ENCODE results near the gene VAV2. TPM values are rescaled to one million over a fixed set of nuclear protein-coding genes. Genes with fewer than 3 reads are reported as not detected.

Gene VAV2
- total and polyA plus RNA-seq, 9 of the 15 experiments (the other 6 are each of a cell fraction or from before 2014, with no cell fraction given): 0.01 to 2.7 (median 1.0) TPM; not detected in 1

DNA sequence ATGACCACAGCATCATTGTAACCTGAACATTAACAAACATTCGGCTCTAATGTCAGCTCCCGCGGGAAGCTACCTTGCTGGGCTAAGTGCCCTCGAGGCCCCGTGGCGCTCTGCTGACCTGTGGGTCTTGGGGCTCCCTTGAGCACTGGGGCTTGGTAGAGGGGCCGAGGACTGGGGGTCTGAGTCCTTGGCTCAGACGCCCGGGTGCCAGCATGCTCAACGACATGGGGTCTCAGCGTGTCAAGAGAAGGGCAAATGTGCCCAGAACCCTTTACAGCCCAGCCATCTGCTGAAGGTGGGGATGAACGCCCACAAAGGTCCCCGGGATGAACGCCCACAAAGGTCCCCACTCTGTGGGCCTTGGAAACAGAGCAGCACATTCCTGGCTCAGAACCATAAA lies 214.3 kb downstream of the VAV2 start (continued):
- TF ChIP-seq ZC3H4 (CRISPR knock-in tag; IDR thresholded peaks at IDR 0.05; ENCODE audit: borderline replicate concordance) (no peak), FOXK1 (CRISPR knock-in tag; IDR thresholded peaks at IDR 0.05; ENCODE audit: borderline replicate concordance) (no peak)

DNA sequence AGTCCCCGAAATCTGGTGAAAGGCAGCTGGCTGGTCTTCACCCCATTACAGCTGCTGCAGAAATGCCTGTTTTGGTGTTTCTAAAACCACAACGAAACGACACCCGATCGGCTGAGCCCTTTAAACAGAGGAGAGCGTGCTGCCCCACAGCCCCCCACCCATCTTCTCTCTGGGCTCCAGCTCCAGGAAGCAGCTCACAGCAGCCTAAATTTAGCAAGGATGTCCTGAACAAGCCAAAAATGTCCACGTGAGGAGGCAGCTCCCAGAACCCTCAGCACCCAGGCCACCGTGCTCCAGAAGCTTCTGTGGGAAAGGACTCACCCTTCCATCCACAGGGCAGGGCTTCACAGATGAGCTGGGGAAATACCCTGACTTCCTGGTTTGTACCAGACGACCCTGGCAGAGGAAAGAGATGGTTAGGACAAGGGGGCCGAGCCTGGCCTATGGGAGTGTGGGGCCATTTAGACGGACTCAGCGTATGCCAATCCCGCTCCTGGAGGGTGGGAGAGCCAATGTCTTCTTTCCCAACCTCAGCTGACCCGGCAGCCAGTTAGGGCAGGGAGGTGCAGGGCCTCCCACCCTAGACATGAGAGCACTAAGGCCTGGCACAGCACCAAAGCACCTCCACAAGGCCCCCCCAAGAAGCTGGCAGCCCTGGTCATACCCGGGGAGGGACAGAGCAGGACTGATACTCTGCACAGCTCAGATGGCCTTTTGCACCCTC lies 214.9 kb downstream of the VAV2 start:
- Histone ChIP-seq H3K4me1 (replicated peaks in 1 of 2; ENCODE audit: control insufficient read depth in 2 of 2, insufficient read depth in 2 of 2, low read length in 2 of 2) (no peaks in the 10 kb centered on the region), H3K9me3 (replicated peaks; ENCODE audit: control insufficient read depth, insufficient read depth, low read depth, low read length) (peaks cover 7% of the 10 kb centered on the region), H3K79me2 (ENCODE audit: control insufficient read depth, insufficient read depth, low read length) (no peaks in the 10 kb centered on the region), H3K9ac (ENCODE audit: insufficient read depth in 1 of 2, low read depth in 2 of 2, low read length in 2 of 2) (no peak overlapping the region), H3K4me2 (ENCODE audit: insufficient read depth, low read length) (no peak overlapping the region), H4K20me1 (replicated peaks; ENCODE audit: control insufficient read depth, insufficient read depth, low read length) (no peaks in the 10 kb centered on the region; the same call in 1 of the 2 replicates), H3K4me3 (no peak overlapping the region), H3K27me3 (ENCODE audit: control insufficient read depth in 2 of 2, insufficient read depth in 2 of 2, low read length in 2 of 2) (peaks cover 3 to 44% of the 10 kb centered on the region in 2 experiments; a peak in 4 of 5 replicates), H3K27ac (ENCODE audit: extremely low read depth, low read depth, low read length) (no peak overlapping the region), H3K36me3 (ENCODE audit: control insufficient read depth, insufficient read depth, low read length) (no peaks in the 10 kb centered on the region), H2AFZ (ENCODE audit: low read depth, low read length) (no peak overlapping the region), H3K9me1 (ENCODE audit: control insufficient read depth, insufficient read depth, low read length) (no peaks in the 10 kb centered on the region)
- no peak for TF ChIP-seq ELF1 (tag; IDR thresholded peaks at IDR 0.05)
- POLR2A ChIA-PET: interaction anchor here (0.6 to 1.1 kb wide), 2 partner anchors 19 to 436 kb away, joined by 3 to 4 read pairs; no protein-coding TSS in a partner anchor
- no TSS peak for BruUV-seq (replicated peaks)
- CTCF ChIA-PET (ENCODE audit: low intra/inter-chr PET ratio): no interaction called here
- 1% methylated on average over 15 of the region's 15 CpGs for WGBS (ENCODE audit: insufficient coverage, low coverage, missing lambda C conversion rate)
- intact Hi-C loops (cut with micrococcal nuclease) (no loop called here), in situ Hi-C loops (cut with MboI) (no loop called here)
- no peak for DNase-seq (ENCODE audit: extremely low read depth in 1 of 4, low spot score in 3 of 4)
- no peak for FAIRE-seq
- ATAC-seq: no peak

Measured in K562 (cell line).